GM18867 (cell line): ENCODE measurements around the gene CDC73.

Source experiments
- ATAC-seq: cut with Tn5 transposase; IDR thresholded peaks from one replicate; pipeline ENCODE4 v1.9.1; 2021; ENCODE audit warnings: mild to moderate bottlenecking, moderate library complexity; ENCODE audit not compliant: unreplicated experiment

Gene CDC73

DNA sequence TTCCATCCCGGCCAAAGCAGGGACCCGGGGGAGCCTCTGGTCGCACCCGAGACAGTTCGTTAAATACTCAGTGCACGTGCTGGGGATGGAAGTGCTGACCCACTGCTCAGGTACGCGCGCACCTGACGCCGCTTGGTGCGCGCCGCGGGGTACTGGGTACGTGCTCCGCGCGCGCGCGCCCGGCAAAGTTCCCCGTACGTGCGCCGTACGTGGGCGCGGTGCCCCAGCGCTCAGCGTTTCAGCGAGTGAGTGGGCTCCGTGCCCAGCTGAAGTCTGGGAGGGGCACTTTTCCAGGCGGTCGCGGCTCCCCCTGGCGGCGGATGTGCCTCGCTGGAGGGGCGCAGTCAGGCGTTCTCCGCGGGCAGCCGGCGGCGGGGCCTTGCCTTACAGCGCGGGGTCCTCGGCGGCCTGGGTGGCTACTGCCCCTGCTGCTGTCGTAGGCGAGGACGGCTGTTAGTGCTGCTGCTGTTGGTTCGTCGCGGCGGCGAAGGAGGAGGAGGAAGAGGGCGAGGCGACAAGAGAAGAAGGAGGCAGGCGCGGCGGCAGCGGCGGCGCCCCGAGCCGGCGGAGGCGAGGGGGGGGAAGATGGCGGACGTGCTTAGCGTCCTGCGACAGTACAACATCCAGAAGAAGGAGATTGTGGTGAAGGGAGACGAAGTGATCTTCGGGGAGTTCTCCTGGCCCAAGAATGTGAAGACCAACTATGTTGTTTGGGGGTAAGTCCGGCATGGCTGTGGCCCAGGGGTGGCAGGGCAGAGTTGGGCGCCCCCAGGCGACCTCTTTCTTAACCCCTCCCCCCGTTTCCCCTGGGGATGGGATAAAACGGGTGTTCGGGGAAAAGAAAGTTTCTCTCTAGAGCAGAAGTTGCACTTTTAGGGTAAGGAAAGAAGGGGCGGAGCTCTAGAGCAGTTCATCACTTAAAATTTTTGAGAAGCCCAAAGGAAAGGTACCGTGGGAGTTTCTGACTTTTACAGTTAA is at the start of gene CDC73:
TSS of gene CDC73 (plus strand) at position 416 of the 978 bp plus-strand sequence. CDS start at position 586, 170 bp downstream.
- peak; percentile 92 for ATAC-seq

DNA sequence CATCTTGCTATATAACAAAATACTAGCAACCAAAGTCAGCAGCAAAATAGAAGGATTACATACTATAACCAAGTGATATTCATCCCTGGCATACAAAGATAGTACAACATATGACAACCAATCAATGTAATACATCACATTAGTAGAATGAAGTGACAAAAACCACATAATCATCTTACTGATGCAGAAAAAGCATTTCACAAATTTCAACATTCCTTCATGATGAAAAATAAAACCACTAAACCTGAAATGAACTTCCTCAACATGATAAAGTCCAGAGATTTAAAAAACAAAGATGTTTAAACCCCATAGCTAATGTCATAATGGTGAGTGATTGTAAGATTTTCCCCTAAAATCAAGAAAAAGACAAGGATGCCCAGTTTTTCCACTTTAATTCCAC is 43.8 kb upstream of the CDC73 start:
- no peak for ATAC-seq

DNA sequence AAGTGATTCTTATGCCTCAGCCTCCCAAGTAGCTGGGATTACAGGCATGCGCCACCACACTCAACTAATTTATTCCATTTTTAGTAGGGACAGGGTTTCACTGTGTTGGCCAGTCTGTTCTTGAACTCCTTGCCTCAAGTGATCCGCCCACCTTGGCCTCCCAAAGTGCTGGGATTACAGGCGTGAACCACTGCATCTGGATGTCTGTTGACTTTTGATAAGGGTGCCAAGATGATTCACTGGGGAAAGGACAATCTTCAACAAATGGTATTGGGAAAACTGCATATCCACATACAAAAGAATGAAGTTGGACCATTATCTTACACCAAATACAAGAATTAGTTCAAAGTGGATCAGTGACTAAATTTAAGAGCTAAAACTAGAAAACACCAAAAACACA is 42.6 kb upstream of the CDC73 start:
- no peak for ATAC-seq

DNA sequence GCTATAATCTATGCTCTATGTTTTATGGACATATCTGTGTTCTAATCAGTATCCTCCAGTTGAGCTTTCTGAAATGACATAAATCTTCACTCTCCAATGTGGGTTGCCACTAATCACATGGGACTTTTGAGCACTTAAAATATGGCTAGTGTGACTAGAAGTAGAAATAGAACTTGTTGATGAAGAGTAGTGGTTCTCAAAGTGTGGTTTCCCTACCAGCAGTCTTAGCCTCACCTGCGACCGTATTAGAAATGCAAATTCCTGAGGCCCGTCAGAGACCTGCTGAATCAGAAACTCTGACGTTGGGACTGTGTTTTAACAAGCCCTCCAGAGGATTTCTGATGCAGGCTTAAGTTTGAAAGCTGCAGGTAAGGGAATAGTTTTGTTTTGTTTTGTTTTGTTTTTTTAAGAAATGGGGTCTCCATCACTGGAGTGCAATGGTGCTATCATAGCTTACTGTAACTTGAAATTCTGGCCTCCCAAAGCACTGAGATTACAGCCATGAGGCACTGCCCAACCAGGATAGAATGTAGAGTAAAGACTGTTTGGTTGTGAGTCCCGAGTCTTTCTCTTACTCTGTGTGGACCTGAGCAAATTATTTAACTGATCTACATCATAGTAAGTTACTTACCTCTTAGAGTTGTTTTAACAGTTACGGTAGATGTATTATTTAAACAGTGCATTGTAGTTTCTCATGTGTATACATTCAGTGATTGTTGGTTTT is 38.3 kb upstream of the CDC73 start:
- ATAC-seq = peak; percentile 99

DNA sequence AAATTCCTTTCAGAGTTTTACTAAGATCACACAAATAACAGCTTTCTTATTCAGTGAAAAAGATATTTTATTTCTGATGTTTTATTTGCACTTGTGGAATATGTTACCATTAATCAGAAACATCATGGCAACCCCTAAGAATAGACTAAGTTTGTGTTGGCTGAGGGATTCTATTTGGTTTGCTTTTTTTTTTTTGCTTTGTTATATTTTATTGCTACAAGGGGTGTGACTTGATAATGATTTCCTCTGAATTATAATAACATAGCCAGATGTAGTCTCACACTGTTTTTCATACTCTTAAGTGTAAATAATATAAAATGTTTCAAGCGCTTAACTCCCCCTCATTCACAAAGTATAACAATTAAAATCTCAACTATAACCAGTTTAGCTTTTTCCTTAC is 36.6 kb upstream of the CDC73 start:
- ATAC-seq = no peak

DNA sequence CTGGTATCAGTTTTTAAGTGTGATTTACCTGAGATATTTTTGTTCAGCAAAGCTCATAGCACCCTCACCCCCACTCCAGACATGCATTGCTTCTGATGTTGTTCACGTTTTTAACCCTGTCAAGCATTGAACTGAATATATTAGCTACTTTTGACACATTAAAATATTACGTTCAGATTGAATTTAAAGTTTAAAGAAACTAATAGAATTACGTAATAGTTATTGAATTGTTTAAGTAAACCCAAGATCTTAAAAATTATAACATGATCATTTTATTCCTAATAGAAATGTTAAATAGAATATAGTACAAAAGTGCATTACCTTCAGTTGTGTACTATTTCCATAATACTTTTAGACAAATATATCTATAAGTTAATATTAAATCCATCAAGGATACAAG is 35.5 kb upstream of the CDC73 start:
- ATAC-seq = no peak

DNA sequence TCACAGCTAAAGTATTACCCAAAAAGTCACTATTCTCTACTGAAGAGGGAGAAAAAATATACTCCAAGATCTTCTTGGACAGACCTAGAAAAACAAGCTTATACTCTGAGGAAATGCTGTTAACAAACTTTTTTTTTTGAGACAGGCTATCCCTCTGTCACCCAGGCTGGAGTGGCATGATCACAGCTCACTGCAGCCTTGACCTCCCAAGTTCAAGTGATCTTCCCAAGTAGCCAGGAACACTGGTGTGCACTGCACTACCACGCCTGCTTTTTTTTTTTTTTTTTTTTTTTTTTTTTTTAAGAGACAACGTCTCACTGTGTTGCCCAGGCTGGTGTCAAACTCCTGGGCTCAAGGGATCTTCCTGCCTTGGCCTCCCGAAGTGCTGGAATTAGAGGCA is 33.9 kb upstream of the CDC73 start:
- no peak for ATAC-seq

DNA sequence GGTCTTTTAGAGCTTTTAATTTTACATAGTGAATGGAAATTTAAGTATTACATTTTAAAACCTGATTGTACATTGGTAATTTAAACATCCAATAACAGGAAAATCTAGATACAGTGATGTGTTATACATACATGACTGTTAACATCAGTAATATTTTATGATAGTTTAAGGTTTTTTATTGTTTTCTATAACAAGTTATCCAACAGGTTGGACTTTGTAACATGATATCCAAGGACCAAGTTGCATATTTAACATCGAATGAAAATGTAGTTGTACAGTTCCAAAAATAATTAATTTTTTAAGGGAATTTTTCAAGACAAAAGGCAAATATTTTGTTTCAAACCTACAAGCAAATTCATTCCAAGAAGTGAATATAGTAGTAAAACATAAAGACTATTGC is 31.0 kb upstream of the CDC73 start:
- no peak for ATAC-seq

DNA sequence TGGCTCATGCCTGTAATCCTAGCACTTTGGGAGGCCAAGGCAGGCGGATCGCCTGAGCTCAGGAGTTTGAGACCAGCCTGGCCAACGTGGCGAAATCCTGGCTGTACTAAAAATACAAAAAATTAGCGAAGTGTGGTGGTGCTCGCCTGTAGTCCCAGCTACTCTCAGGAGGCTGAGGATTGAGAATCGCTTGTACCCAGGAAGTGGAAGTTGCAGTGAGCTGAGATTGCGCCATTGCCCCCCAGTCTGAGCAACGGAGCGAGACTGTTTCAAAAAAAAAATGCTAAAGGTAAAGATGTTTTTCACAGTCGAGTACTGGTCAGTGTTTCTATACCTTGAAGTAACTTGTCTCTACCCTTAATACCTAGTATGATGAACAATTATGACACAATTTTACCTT is 27.7 kb upstream of the CDC73 start:
- ATAC-seq = no peak

DNA sequence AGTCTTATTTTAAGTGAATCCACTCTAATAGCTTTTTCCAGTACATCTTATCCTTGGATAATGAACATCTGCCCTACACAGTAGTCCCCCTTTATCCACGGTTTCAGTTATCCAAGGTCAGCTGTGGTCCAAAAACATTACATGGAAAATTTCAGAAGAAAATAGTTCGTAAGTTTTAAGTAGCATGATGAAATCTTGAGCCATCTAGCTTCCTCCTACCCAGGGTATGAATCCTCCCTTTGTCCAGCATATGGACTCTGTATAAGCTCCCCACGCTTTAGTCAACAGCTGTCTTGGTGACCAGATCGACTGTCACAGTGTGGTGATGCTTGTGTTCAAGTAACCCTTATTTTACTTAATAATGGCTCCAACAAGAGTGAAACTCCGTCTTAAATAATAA is 19.2 kb upstream of the CDC73 start:
- ATAC-seq = no peak

DNA sequence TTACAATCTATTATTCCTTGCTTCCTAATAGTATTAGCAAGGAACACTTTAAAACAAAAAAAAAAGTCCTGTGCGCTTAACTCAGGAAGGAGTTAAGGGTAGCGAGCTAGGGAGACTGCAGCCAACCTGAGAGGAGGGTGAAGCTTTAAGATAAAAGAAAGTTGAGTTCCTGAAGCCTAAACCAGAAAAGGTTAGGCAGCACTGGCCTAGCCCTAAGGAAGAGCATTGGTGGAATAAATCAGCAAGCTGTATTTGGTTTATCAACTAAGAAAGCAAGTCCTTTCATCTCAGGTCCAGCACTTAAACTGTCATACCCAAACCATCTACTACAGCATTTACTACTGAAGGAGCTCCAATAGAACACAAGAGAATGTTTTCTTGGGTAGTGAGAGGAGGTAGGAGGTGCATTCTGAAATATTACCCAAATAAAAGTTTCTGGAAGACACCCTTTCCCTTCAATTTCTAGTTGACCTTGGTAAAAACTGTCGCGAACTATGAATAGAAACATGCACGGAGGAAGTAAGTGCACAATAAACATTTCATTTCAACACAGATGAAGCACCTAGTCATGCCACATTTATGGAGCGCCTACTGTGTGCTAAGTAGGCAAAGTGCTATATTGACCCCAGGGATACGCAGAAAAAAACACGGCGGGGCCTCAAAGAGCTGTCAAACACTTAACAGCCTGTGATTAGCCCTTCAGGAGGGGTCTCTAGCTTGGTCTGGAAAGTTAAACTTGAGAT is 17.9 kb upstream of the CDC73 start:
- ATAC-seq = no peak

DNA sequence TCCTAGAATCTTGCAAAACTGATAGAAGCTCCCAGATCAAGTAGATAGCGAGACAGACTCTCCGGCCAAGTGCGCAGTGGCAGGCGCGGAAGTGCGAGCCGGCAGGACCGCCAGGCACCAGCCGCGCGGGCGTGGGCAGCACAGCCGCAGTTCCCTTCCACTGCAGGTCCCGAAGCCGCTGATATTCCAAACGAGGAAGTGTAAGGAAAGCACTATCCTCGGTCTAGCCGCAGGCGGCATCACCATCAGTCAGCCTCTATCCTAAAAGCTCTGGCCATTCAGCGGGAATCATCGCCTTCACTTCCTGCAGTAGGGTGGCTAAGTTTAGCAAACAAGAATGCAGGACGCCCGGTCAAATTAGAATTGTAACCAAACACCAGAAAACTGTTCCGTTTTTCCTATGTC is 17.3 kb upstream of the CDC73 start:
- peak; percentile 37 for ATAC-seq

DNA sequence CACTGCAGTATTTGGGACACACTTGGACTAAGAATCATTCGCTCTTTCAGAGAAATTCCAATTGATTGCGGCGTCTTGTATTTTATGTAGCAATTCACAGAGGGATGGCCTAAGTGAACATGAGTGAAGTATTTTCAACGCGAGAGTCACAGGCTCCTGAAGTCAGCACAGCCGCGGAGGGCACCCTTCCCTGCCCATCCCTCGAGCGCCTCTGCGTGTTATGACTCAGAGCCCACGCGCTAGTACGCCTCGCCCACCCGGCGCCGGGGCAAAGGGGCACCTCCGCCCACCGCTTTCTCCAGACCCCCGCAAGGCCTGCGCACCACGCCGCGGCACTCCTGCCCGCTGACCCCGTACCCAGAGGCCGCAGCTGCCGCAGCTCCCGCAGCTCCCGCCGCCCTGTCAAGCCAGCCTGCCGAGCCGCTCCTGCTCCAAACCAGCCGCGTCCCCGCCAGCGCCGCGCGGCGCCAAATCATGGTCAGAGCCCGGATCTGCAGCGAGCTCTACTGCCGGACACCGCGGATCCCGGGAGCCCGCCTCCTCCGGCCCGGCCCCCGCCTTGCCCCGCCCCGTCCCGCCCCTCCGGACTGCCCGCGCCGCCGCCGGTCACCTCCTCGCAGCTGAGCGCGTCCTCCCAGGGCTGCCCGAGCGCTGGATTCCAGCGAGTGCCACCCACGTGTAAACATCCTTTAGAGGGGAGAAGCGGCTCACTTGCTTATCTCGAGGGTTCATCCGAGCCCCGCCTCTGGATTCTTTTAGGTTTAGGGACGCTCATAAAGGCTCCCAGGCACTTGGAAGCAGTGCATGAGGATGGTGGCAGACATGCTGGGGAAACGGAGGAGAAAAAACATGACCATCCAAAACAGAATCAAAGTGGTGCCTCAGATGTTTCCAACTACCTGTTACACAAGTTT is 16.7 kb upstream of the CDC73 start, which contains the start of gene GLRX2:
TSS of gene GLRX2 (minus strand) at position 508 of the 914 bp plus-strand sequence. CDS start at position 476, 32 bp downstream.
- peak; percentile 94 for ATAC-seq

DNA sequence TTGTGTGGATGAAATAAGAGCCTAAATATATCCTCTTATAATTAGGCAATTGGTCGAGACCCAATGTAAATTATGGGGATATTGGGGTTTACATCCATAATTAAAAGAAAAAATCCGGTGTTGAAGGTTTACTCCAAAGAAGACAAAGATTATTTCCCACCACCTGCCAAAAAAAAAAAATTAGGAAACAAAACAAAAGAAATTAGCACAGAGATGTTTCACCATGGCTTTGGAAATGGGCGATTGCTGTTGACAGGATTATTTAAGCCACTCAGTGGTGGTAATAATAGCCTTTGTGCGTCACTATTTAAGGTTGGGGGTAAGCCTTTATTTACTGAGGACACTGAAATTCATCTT is 16.0 kb upstream of the CDC73 start:
- no peak for ATAC-seq

DNA sequence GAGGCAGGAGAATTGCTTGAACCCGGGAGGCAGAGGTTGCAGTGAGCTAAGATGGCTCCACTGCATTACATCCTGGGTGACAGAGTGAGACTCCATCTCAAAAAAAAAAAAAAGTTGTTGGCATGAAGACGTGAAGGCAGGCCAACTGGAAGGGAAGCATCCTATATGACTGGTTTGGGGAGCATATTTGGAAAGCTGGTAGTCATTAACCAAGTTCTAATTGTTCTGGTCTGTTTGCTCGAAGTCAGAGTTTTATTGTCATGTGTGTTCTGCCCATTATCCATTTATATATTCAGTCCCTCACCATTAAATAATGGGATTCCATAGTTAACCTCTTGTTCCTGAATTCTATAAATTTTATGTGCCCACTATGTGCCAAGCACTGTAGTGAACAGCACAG is 13.4 kb upstream of the CDC73 start:
- no peak for ATAC-seq

DNA sequence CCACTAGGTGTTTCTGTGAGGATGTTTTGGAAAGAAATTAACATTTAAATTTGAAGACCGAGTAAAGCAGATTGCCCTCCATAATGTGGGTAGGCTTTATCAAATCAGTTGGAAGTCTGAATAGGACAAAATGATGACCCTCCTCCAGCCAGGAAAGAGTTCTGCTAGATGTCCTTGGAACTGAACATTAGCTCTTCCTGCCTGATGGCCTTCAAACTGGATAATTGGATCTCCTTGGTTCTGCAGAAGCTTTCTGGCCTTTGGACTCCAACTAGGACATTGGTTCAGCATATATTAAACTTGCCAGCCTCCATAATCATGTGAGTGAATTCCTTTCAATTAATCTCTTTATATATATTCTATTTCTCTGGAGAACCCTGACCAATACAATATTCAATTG is 12.2 kb upstream of the CDC73 start:
- ATAC-seq = no peak

DNA sequence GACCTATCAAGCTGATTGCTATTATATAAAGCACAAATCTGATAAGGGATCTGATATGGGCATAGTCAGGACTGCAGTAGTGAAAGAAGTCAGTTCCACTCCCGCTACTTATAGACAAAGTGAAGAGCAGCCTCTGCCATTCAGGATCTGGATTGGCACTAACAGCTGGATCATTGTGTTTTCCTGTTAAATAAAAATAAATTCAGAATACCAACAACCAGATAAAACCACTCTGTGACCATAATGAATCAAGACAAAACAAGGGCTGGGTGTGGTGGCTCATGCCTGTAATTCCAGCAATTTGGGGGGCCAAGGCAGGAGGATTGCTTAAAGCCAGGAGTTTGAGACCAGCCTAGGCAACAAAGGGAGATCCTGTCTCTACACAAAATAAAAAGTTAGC is 11.6 kb upstream of the CDC73 start:
- ATAC-seq = no peak

DNA sequence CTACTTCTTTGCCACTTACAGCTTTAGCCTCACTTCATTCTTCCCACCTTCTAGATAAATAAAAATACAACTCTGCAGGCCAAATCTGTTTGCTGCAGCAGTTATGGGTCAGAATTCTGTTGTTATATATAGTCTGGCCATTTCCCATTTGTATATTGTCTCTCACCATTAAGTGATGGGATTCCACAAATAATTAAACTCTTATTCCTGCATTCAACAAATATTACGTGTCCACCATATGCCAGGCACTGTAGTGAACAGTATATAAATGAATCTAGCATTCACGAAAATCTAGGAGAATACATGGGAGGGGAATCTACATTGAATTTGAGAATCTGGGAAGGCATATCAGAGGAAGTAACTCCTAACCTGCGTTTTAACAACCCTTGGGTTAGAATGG is 11.0 kb upstream of the CDC73 start:
- ATAC-seq = no peak

DNA sequence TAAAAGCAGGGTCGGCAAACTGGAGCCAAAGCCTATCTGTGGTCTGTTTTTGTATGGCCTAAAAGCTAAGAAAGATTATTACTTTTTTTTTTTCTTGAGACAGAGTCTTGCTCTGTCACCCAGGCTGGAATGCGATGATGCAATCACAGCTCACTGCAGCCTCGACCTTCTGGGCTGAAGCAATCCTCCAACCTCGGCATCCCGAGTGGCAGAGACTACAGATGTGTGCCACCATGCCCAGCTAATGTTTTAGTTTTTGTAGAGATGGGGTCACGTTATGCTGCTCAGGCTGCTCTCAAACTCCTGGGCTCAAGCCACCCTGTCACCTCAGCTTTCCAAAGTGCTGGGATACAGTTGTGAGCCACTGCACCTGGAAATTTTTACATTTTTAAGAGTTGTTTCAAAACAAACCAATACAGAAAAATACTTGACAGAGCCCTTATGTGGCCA is 10.2 kb upstream of the CDC73 start:
- no peak for ATAC-seq
